Ramos (cell line): ENCODE data around the gene CUX1.
"Not testable (repeated sequence)": the region's sequence is repeated elsewhere in the genome, so short reads cannot be mapped to it uniquely, and the experiment has no call there.

Source experiments
- in situ Hi-C: fragments of 300-500 bp; cut with MboI; formaldehyde crosslinking; loops from one replicate; pipeline ENCODE4 v1.14.3; 2022; ENCODE audit warnings: low sequenced_read_pairs; ENCODE audit not compliant: unreplicated experiment

Gene CUX1

GRCh38 chr7:101926265-101926664 lies 108.8 kb downstream of the CUX1 start:
- in situ Hi-C loops, result no loop called here

- in situ Hi-C loops, result no loop called here
Observed at GRCh38 chr7:101927389-101927788, 110.0 kb downstream of the CUX1 start.

GRCh38 chr7:101927802-101928201 lies 110.4 kb downstream of the CUX1 start:
- in situ Hi-C loops, result no loop called here

- in situ Hi-C loops, result no loop called here
Observed at GRCh38 chr7:101929256-101929655, 111.8 kb downstream of the CUX1 start.

- in situ Hi-C loops, result not testable (repeated sequence)
Observed at GRCh38 chr7:101929911-101930310, 112.5 kb downstream of the CUX1 start.

GRCh38 chr7:101932083-101932482 lies 114.7 kb downstream of the CUX1 start:
- in situ Hi-C loops, result no loop called here

- in situ Hi-C loops, result no loop called here
Observed at GRCh38 chr7:101933028-101933427, 115.6 kb downstream of the CUX1 start.

- in situ Hi-C loops, result no loop called here
Observed at GRCh38 chr7:101933688-101934121, 116.3 kb downstream of the CUX1 start.

- in situ Hi-C loops, result no loop called here
Observed at GRCh38 chr7:101934618-101935017, 117.2 kb downstream of the CUX1 start.

- in situ Hi-C loops, result no loop called here
Observed at GRCh38 chr7:101935521-101936141, 118.2 kb downstream of the CUX1 start.

GRCh38 chr7:101936223-101936610 lies 118.8 kb downstream of the CUX1 start:
- in situ Hi-C loops, result no loop called here

GRCh38 chr7:101936611-101937231 lies 119.3 kb downstream of the CUX1 start:
- in situ Hi-C loops, result no loop called here

GRCh38 chr7:101937717-101938514 lies 120.5 kb downstream of the CUX1 start:
- in situ Hi-C loops, result no loop called here

GRCh38 chr7:101939136-101939695 lies 121.8 kb downstream of the CUX1 start:
- in situ Hi-C loops, result no loop called here

- in situ Hi-C loops, result no loop called here
Observed at GRCh38 chr7:101940151-101940550, 122.7 kb downstream of the CUX1 start.

- in situ Hi-C loops, result no loop called here
Observed at GRCh38 chr7:101940830-101941229, 123.4 kb downstream of the CUX1 start.

GRCh38 chr7:101941481-101942383 lies 124.3 kb downstream of the CUX1 start:
- in situ Hi-C loops, result no loop called here

GRCh38 chr7:101942603-101943210 lies 125.3 kb downstream of the CUX1 start:
- in situ Hi-C loops, result no loop called here

GRCh38 chr7:101943306-101943705 lies 125.9 kb downstream of the CUX1 start:
- in situ Hi-C loops, result no loop called here
